ENCODE results near the gene NLRP3. TPM values are rescaled to one million over a fixed set of nuclear protein-coding genes. Genes with fewer than 3 reads are reported as not detected.

The NLRP3 gene
- total and polyA plus RNA-seq, 10 of the 15 experiments (the other 5 are each of a cell fraction or from before 2014, with no cell fraction given), result 1.8 to 10.4 (median 5.0) TPM

DNA sequence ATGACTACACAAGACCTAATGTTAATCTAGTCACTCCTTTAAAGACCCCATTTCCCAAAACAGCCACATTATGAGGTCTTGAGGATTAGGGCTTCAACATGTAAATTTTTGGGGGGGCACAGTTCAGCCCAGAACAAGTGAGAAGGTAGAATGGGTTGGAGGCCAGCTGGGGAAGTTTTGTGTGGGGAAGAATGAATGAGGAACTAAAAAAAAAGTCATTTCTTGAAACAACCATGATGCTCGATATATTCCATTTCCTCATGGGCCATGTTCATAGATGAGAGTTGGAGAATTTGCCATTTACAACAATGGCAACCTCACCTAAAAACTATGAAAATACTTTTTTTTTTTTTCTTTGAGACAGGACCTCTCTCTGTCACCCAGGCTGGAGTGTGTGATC lies 14.5 kb downstream of the NLRP3 start:
- TF ChIP-seq, protein P1, sequence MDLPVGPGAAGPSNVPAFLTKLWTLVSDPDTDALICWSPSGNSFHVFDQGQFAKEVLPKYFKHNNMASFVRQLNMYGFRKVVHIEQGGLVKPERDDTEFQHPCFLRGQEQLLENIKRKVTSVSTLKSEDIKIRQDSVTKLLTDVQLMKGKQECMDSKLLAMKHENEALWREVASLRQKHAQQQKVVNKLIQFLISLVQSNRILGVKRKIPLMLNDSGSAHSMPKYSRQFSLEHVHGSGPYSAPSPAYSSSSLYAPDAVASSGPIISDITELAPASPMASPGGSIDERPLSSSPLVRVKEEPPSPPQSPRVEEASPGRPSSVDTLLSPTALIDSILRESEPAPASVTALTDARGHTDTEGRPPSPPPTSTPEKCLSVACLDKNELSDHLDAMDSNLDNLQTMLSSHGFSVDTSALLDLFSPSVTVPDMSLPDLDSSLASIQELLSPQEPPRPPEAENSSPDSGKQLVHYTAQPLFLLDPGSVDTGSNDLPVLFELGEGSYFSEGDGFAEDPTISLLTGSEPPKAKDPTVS (IDR thresholded peaks at IDR 0.05; ENCODE audit: low read depth, low read length), result no peak
- TF ChIP-seq EP300 (IDR thresholded peaks at IDR 0.05; ENCODE audit: borderline replicate concordance in 1 of 2, control insufficient read depth in 1 of 2, low read depth in 2 of 2, low read length in 2 of 2) (0 out of 4 replicates have a peak, but pooled peaks of 1 of the 2 experiments have one; percentile 15), SPI1 (IDR thresholded peaks at IDR 0.05; ENCODE audit: borderline replicate concordance, insufficient read depth, low read depth, low read length) (peak; percentile 15; the same call in 1 of the 2 replicates)
- TF ChIP-seq, protein P2, sequence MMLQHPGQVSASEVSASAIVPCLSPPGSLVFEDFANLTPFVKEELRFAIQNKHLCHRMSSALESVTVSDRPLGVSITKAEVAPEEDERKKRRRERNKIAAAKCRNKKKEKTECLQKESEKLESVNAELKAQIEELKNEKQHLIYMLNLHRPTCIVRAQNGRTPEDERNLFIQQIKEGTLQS (IDR thresholded peaks at IDR 0.05; ENCODE audit: borderline replicate concordance, extremely low read depth, low read depth, low read length), result no peak
- no peak overlapping the region for H3K27ac ChIP-seq (ENCODE audit: control insufficient read depth, insufficient read depth)
- in situ Hi-C loops (cut with MboI) (no loop called here), intact Hi-C loops (cut with micrococcal nuclease; ENCODE audit: unreplicated experiment) (no loop called here)
- 33% methylated on average over 1 of the region's 1 CpG for WGBS (ENCODE audit: insufficient coverage, insufficient replicate concordance, low lambda C conversion rate, missing lambda C conversion rate)
- ATAC-seq (peak; percentile 48), FAIRE-seq (no peak), DNase-seq (ENCODE audit: low read depth, low spot score) (no peak)
- no peak overlapping the region for H3K4me3 ChIP-seq
- H4K20me1 ChIP-seq (ENCODE audit: control insufficient read depth, insufficient read depth), result no peaks in the 10 kb centered on the region
- no peaks in the 10 kb centered on the region for H3K27me3 ChIP-seq (replicated peaks in 1 of 2; ENCODE audit: control insufficient read depth in 2 of 2, insufficient read depth in 2 of 2, low read length in 1 of 2)
- no peak overlapping the region for H2AFZ ChIP-seq (ENCODE audit: control insufficient read depth, low read depth, low read length)
- H3K9me3 ChIP-seq (replicated peaks; ENCODE audit: control insufficient read depth, insufficient read depth, low read length), result no peaks in the 10 kb centered on the region
- no peak overlapping the region for H3K4me2 ChIP-seq (ENCODE audit: control insufficient read depth, insufficient read depth)
- H3K79me2 ChIP-seq (ENCODE audit: control insufficient read depth, insufficient read depth, low read length), result no peaks in the 10 kb centered on the region
- POLR2A ChIA-PET, result interaction anchor here (0.7 to 2.0 kb wide), 4 partner anchors 10 to 535 kb away, joined by 3 to 4 read pairs (median 3); partner anchors contain the start of gene NLRP3
- CTCF ChIA-PET, result interaction anchor here (1.2 to 6.2 kb wide), 4 partner anchors 8 to 57 kb away, joined by 4 to 35 read pairs (median 12); no protein-coding TSS in a partner anchor
- no peaks in the 10 kb centered on the region; a peak in 1 of 4 replicates for H3K36me3 ChIP-seq (ENCODE audit: control insufficient read depth in 2 of 2, insufficient read depth in 2 of 2, low read length in 1 of 2)
- no TSS peak for BruUV-seq (replicated peaks)
- RAD21 ChIA-PET (ENCODE audit: unreplicated experiment), result interaction anchor here (0.6 to 2.6 kb wide), 3 partner anchors 15 to 40 kb away, joined by 4 to 10 read pairs (median 4); partner anchors contain the start of gene NLRP3
- no peaks in the 10 kb centered on the region for H3K4me1 ChIP-seq (ENCODE audit: control insufficient read depth, insufficient read depth, low read length)
- H3K9ac ChIP-seq (ENCODE audit: control insufficient read depth, insufficient read depth, low read length), result no peak overlapping the region
- SMC1A ChIA-PET (ENCODE audit: uncharacterized antibody, unreplicated experiment), result interaction anchor here (0.6 to 2.3 kb wide), 9 partner anchors 9 to 58 kb away, joined by 3 to 15 read pairs (median 4); no protein-coding TSS in a partner anchor
